IPS-18c (cell line): ENCODE results near the gene NEK3.
"Not testable (repeated sequence)": the region's sequence is repeated elsewhere in the genome, so short reads cannot be mapped to it uniquely, and the experiment has no call there.

Experiments used
- H3K4me3 ChIP-seq: 2 replicates; pipeline ENCODE4 v1.7.0; 2013; ENCODE audit warnings: low read depth, mild to moderate bottlenecking, low read length, moderate library complexity; ENCODE audit not compliant: insufficient read depth
- H3K9me3 ChIP-seq: one replicate; pipeline ENCODE4 v1.6.1; 2013; ENCODE audit warnings: mild to moderate bottlenecking, low read length, moderate library complexity; ENCODE audit not compliant: control insufficient read depth, insufficient read depth

NEK3 gene, protein sequence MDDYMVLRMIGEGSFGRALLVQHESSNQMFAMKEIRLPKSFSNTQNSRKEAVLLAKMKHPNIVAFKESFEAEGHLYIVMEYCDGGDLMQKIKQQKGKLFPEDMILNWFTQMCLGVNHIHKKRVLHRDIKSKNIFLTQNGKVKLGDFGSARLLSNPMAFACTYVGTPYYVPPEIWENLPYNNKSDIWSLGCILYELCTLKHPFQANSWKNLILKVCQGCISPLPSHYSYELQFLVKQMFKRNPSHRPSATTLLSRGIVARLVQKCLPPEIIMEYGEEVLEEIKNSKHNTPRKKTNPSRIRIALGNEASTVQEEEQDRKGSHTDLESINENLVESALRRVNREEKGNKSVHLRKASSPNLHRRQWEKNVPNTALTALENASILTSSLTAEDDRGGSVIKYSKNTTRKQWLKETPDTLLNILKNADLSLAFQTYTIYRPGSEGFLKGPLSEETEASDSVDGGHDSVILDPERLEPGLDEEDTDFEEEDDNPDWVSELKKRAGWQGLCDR

DNA sequence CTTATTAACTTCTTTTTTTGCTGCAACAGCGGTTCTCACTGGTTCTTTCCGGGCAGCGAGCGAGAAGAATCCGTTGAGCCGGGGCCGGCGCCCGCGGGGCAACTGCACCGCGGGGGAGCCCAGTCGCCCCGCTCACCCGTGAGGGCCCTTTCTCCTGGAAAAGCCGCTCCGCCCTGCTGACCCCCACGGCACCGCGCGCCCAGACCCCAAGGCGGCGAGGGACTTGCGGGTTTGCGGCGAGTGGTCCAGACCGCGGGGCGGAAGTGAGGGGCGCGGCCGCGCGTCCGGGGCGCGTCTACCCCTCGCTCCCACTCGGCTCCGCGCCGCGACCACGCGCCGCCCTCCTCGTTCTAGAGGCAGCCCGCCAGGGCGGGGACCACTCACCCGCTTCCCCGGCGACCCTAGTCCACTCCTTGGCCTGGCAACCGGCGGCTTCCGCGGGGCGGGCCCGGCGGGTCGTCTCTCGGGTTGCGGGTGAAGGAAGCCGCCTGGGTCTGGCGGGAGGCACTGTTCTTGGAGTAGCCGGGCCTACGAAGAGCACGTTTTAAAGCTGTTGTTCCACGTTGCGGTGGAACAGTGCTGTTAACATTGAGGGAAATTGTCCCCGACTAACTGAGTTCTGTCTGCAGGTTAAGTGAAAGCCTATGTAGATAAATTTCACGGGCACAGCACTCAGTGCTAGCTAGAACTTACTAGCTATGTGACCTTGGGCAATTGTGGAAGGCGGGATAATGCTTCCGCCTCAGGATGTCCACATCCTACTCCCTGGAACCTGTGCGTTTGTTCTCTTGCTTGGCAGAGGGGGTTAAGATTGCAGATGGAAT, at the start of gene NEK3:
Gene NEK3 (minus strand): TSS at position 439 of the 824 bp plus-strand sequence. CDS start 3,406 bp downstream, outside the sequence.
- Histone ChIP-seq H3K4me3 (peak within 1 kb of the TSS; percentile 78), H3K9me3 (no peaks in the 10 kb centered on the region)

DNA sequence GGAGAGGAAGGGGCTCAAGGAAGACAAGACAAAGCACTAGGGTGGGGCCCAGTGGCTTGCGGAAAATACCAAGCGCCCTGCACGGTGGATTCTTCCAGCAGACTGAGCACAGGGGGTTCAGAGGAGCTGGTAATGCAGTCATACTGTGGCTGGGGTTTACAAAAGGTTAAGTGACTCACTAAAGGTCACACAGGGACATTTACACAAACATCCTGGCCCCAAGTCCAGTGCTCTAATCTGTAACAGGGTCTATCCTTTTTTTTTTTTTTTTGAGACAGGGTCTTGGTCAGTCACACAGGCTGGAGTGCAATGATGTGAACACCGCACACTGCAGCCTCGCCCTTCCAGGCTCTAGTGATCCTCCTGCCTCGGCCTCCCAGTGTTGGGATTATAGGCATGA, 49.0 kb upstream of the NEK3 start:
- H3K4me3 ChIP-seq, result not testable (repeated sequence)

DNA sequence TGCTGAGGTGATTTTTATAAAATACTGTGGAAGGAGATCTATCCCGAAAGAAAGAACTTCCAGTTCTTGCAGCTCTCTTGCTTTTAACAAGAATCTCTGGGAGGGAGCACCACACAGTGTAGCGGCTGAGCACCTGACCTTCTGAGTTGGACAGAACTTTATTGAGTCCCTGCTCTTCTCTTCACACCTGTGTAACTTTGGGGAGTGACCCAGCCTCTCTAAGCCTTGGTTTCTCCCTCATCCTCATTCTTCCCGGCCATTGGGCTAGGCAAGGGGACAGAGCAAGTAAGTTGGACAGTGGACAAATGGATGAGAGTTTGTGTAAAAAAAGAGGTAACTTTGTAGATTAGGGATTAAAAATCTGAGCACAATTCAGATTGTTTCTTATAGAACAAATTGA, 48.5 kb upstream of the NEK3 start:
- H3K4me3 ChIP-seq, result not testable (repeated sequence)

More for the DNA sequence above, 49.0 kb upstream of the NEK3 start:
- not testable (repeated sequence) for H3K9me3 ChIP-seq

DNA sequence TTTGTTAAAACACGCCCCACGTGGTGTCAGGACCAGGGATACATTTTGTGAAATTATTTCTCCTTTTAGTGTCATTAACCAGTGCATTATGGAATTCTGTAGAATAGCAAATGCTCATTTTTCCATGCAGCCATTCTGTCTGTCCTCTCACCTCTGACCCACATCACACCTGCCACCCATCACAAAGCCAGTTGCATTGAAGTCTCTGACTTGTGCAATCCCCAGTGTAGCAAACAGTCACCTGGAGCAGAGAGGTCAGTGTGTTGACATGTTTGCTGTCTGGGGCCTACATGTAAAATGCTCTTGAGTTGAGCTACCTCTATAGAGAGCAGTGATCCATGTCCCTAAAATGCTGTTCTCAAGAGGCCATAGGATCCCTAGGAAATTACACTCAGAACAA, 47.9 kb upstream of the NEK3 start:
- not testable (repeated sequence) for H3K4me3 ChIP-seq, H3K9me3 ChIP-seq

More for the DNA sequence above, 48.5 kb upstream of the NEK3 start:
- not testable (repeated sequence) for H3K9me3 ChIP-seq

DNA sequence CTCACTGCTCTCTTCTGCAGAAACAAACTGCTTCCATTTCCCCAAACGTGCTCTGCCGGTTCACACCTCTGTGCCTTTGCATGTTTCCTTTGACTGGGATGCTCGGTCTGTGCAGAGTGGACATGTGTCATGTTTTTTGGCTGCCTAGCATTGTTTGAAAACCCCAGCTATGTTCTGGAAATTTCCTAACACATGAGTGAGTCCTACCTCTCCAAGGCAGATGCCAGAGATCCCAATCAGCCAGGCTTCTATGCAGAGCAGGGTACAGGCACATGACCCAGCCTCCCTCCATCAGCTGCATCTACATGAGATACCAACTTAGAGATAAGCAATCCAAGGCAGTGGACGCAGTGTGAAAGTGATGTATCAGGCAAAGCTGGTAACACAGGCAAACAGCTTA, 45.1 kb upstream of the NEK3 start:
- not testable (repeated sequence) for H3K4me3 ChIP-seq, H3K9me3 ChIP-seq

DNA sequence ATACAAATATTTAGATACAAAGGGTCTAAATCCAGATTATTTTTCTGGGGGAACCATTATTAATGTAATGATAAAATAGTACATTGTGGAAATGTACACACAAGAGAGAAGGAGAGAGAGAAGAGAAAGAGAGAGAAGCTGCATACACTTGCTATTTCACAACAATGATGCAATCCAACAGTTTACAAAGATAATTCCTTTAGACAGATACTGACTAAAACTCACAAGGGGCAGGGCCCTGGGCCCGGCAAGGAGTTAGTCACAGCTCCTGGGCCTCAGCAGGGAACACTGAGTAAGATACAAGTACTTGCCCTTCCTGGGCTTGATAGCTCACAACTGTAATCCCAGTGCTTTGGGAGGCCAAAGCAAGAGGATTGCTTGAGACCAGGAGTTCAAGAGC, 44.5 kb upstream of the NEK3 start:
- H3K9me3 ChIP-seq, H3K4me3 ChIP-seq: not testable (repeated sequence)

DNA sequence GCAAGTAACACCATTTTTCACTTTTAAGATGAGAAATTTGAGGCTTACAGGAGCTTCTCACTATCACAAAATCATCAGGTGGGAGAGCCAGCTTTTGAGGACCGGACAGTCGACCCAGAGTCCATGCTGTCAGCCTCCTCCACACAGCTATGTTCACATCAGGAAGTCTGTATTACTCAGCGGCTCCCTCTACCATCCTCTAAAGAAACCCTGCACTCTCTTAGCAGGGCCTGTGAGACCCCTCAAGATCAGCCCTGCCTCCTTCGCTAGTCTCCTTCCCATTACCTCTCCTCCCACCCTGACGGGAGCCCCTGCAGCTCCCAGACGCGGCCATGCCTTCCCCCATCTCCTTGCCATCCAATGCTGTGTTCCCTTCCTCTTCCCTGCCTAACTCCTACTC, 43.1 kb upstream of the NEK3 start:
- H3K9me3 ChIP-seq, H3K4me3 ChIP-seq: not testable (repeated sequence)

DNA sequence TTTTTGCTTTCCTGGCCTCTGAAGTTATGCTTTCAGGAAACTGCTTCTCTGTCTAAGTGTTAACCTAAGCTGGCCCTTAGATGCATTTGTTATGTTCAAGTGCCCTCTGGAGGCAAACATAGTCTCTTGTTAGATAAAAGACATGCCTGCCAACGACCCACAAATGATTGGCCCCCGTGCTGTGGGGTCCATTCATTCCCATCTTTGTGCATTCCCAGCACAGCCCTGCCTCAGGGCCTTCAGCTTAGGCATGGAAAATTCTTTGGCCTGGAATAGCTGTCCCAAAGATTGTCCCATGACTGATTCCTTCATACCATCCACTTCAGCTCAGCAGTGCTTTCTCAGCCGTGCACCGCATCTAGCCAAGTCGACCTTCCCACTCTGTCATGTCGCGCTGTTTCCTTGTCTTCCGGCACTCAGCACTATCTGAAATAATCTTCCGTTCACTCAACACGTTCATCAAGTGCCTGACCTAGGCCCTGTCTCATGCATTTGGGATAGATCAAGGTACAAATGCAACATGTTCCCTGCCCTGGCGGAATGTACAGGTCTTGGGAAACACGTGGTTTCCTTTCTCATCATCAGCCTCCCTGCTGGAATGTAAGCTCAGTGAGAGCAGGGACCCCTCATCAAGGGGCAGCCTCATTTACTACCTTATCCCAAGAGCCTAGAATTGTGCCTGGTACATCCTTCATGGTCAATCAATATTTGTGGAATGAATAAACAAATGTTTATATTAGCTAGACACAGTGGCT, 42.2 kb upstream of the NEK3 start:
- not testable (repeated sequence) for H3K4me3 ChIP-seq, H3K9me3 ChIP-seq

DNA sequence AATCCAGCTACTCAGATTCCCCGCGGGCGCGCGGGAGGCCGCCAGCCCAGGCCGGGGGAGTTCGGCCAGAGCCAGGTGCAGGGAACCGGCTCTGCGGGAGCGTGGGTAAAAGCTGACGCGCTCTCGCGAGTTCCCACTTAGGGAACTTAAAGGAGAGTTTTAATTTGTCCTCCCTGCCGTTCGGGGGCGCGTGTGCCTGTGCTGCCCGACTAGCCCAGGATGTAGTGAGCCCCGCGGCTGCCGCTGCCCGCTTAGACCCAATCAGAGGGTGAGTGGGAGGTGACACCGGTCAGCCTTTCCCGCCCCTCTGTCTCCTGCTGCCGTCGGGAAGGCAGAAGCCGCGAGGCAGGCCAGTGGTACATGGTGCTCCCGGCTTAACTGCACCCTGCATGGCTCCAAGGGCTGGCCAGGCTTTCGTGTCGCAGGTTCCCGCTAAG, 36.0 kb upstream of the NEK3 start:
- Histone ChIP-seq H3K9me3 (peaks cover 2% of the 10 kb centered on the region), H3K4me3 (no peak overlapping the region)

DNA sequence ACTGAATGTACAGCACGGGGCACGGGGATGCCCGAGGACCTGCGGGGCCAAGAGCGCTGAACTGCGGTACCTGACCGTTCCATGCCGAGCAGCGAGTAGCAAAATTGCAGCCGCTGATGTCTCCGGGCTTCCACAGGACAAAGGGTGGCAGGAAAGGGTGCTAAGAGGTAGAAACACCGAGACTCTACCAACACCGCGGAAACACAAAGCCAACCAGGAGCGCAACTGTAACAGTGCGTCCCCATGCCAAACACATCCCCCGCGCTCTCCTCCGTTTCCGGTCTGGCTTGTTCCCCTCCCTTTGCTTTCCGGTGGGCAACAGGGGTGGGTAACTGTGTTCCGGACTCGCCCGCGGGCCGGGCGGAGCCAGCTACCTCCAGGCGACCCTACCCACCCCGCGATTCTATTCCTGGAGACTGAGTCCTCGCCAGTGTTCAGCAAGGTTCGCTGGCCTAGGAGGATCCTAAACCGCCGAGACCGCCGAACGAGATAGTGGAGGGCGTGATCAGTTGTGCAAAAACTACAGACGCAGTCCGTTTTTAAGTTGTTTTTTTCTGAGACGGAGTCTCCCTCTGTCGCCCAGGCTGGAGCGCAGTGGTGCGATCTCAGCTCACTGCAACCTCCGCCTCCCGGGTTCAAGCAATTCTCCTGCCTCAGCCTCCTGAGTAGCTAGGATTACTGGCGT, 34.9 kb upstream of the NEK3 start:
- H3K4me3 ChIP-seq, result peak overlapping the region; percentile 99
- H3K9me3 ChIP-seq, result peaks cover under 1% of the 10 kb centered on the region

DNA sequence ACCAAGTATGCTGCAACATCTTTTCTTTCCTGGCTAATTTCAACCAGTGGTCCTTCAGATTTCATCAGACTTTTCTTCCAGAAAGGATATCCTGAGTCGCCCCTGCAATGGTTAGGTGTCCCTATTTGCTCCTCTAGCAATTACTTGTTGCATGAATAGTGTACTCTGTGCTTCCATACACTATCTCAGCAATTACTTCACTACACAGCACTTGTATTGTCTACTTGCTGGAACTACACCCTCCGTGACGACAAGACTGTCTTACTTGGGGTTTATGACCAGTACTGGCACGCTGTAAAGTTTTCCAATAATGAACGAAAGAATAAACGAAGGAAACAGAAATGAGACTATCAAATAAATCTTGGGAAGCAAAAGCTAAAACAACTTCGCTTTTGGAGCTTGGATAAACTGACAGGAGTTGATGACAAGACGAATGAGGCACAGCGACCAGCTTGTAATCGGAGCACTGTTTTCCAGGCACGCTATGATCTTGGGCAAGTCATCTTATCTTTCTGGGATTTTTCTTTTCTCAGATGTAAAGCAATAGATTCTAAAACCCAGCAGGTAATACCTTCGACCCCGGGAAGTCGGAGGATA, 34.3 kb upstream of the NEK3 start:
- H3K9me3 ChIP-seq, result not testable (repeated sequence)
- H3K4me3 ChIP-seq, result peak overlapping the region; percentile 99

DNA sequence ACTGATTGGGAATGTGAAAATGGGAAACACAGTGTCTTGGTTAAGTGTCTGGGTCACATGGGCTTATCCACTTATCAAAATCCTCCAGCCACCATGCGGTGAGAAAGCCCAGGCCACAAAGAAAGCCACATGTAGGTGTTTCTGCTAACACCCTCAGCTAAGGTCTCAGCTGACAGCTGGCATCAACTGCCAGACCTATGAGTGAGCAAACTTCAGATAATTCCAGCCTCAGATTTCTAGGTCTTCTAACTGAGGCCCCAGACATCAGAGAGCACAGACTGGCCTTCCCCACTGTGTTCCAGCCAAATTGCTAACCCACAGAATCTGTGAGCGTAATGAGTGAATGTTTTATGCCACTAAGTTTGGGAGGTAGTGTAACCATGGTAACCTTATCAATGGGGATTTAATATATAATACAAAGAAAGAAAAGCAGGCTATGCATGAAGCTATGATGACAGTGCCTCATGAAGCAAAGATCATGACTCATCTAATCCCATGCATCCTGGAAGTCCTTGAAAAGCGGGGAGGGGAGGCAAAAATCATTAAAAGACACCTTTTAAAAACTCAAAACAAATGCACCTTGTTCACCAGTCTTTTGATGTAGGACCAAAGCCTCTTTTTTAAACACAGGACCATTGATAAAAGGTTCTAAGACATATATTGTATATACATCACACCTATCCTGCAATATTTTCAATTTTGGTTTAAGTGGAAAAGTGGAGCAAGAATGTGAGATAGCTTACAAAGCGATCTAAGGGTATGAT, 28.2 kb upstream of the NEK3 start:
- H3K4me3 ChIP-seq, result not testable (repeated sequence)

DNA sequence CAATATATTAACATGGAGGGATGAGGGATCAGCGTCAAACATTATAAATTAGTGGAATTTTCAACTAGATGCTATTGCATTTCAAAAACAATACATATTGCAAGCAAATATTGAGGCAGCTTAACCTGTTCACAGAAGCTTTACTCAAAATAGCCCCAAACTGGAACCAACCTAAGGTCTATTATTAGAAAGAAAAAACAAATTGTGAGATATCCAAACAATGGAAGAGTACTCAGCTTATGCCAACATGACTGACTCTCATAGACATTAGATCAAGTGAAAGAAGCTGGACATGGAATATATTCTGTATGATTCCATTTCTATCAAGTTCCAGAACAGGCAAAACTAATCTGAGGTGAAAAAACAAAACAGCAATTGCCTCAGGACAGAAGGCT, 27.6 kb upstream of the NEK3 start:
- Histone ChIP-seq H3K9me3 (no peaks in the 10 kb centered on the region), H3K4me3 (no peak overlapping the region)

More for the DNA sequence above, 28.2 kb upstream of the NEK3 start:
- H3K9me3 ChIP-seq, result not testable (repeated sequence)

DNA sequence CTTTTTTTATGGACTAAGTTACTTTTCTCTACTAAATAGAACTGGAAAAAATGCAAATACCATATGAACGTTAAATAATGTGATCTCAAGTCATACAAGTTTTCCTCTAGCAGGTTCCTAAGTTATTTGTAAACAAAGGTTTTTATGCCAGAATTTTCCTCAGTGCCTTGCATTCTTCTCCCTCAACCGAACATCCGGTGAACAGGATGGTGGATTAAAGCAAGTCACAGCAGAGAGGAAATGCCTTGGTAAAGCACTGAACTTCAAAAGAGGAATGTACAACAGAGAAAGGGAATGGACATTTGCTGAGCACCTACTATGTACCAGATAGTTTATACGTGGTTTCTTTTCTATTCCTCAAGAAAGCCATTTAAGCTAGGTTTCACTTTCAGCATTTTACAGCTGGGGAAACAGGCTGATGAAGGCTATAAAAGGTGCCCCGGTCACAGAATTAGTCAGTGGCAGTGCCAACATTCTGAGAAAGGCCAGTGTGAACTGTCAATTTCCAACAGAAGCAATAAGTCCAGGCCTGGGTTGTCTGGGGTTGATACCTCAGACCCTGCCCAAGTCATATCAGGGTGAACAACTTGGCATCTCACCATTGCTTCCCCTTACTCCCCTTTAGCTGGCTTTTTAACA, 22.0 kb upstream of the NEK3 start:
- H3K9me3 ChIP-seq, H3K4me3 ChIP-seq: not testable (repeated sequence)

DNA sequence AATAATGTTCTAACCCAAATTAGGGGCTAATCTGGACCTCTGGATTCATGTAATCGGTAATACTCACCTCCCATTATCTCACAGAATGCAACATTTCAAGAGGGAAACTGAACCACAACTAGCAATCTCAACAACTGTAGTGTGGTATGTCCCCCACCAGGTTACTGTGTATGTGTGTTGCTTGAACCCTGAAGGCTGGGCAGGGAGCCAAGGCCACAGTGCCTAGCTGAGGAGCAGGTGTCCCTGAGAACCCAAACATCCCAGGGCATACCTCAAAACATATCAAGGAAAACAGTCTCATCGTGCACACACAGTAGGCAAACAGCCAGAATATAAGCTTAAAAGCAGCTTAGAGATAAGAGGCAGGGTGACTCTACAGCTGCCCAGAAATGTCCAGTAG, 20.5 kb upstream of the NEK3 start:
- H3K9me3 ChIP-seq, result no peaks in the 10 kb centered on the region
- no peak overlapping the region for H3K4me3 ChIP-seq

DNA sequence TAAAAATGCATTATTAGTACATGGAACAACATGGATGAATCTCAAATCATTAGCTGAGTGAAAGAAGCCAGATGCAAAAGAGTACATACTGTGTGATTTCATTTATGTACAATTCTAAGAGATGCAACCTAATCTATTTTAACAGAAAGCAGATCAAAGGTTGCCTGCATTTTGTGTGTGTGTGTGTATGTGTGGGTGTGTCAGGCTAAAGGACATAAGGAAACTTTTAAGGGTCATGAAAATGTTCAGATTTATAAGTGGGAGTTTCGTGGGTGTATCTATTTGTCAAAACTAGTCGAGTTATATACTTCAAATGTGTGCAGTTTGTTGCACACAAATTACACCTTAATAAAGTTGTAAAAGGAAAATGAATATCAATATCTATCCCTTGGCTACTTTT, 17.9 kb upstream of the NEK3 start:
- Histone ChIP-seq H3K4me3 (no peak overlapping the region), H3K9me3 (no peaks in the 10 kb centered on the region)
